ENCODE measurements around the gene POLR3A. TPM values are rescaled to one million over a fixed set of nuclear protein-coding genes. Genes with fewer than 3 reads are reported as not detected.
A peak's percentile ranks its signal among the peaks of the same experiment; 100 is the strongest.

The POLR3A gene
- total and polyA plus RNA-seq, 10 donors = 2.7 to 18.9 (median 15.0) TPM

GRCh38 chr10:77940627-77941026 is 88.7 kb downstream of the POLR3A start:
- H3K27ac ChIP-seq = no peak overlapping the region
- H3K9me3 ChIP-seq = no peaks in the 10 kb centered on the region
- no peaks in the 10 kb centered on the region for H3K36me3 ChIP-seq
- TF ChIP-seq POLR2A (IDR thresholded peaks at IDR 0.05) (no peak), CTCF (IDR thresholded peaks at IDR 0.05 in 8 of 11, conservative IDR thresholded peaks at IDR 0.05 in 3 of 11) (no peak)
- DNase-seq = no peak
- intact Hi-C loops (cut with DNase I; ENCODE audit: low total_unique reads) = no loop called here
- 50 to 77% (median 64%) methylated on average over 3 of the region's 3 CpGs for WGBS, 5 donors
- H3K4me3 ChIP-seq = no peak overlapping the region
- H3K4me1 ChIP-seq = no peaks in the 10 kb centered on the region
- H3K27me3 ChIP-seq (replicated peaks in 1 of 7) = peaks cover 0 to 16% (median 0%) of the 10 kb centered on the region in 7 donors

- H3K4me3 ChIP-seq = no peak overlapping the region
- 82 to 92% (median 87%) methylated on average over 2 of the region's 2 CpGs for WGBS, 5 donors
- intact Hi-C loops (cut with DNase I; ENCODE audit: low total_unique reads) = no loop called here
- peaks cover 0 to 14% (median 0%) of the 10 kb centered on the region in 7 donors for H3K27me3 ChIP-seq (replicated peaks in 1 of 7)
- H3K36me3 ChIP-seq = no peaks in the 10 kb centered on the region
- H3K27ac ChIP-seq = no peak overlapping the region
- TF ChIP-seq POLR2AphosphoS5 (IDR thresholded peaks at IDR 0.05) = no peak
- DNase-seq = no peak
- no peaks in the 10 kb centered on the region for H3K9me3 ChIP-seq
- no peaks in the 10 kb centered on the region for H3K4me1 ChIP-seq
Measured at GRCh38 chr10:77940225-77940624, 89.1 kb downstream of the POLR3A start.

- Histone ChIP-seq H3K27me3 (replicated peaks in 1 of 7) (peaks cover 0 to 8% (median 0%) of the 10 kb centered on the region in 7 donors), H3K4me1 (no peaks in the 10 kb centered on the region), H3K9me3 (no peaks in the 10 kb centered on the region), H3K4me3 (no peak overlapping the region), H3K36me3 (no peaks in the 10 kb centered on the region), H3K27ac (no peak overlapping the region)
- TF ChIP-seq CTCF (IDR thresholded peaks at IDR 0.05 in 8 of 11, conservative IDR thresholded peaks at IDR 0.05 in 3 of 11) = no peak
- TF ChIP-seq POLR2A (IDR thresholded peaks at IDR 0.05) = no peak
- TF ChIP-seq POLR2AphosphoS5 (IDR thresholded peaks at IDR 0.05) = peak in 2 of 3 donors; percentile 12 to 33
- intact Hi-C loops (cut with DNase I; ENCODE audit: low total_unique reads) = no loop called here
- 55 to 95% (median 72%) methylated on average over 3 of the region's 3 CpGs for WGBS, 5 donors
- DNase-seq = no peak
Measured at GRCh38 chr10:77939561-77940001, 89.7 kb downstream of the POLR3A start.

- intact Hi-C loops (cut with DNase I; ENCODE audit: low total_unique reads) = no loop called here
- Histone ChIP-seq H3K27ac (no peak overlapping the region), H3K36me3 (no peaks in the 10 kb centered on the region), H3K4me1 (no peaks in the 10 kb centered on the region), H3K4me3 (no peak overlapping the region), H3K9me3 (no peaks in the 10 kb centered on the region), H3K27me3 (replicated peaks in 1 of 7) (no peaks in the 10 kb centered on the region)
- TF ChIP-seq POLR2AphosphoS5 (IDR thresholded peaks at IDR 0.05) (no peak), POLR2A (IDR thresholded peaks at IDR 0.05) (no peak), CTCF (IDR thresholded peaks at IDR 0.05 in 8 of 11, conservative IDR thresholded peaks at IDR 0.05 in 3 of 11) (no peak)
- no peak for DNase-seq
- WGBS, 5 donors = 82 to 91% (median 84%) methylated on average over 3 of the region's 3 CpGs
Measured at GRCh38 chr10:77936697-77937567, 92.4 kb downstream of the POLR3A start.
